H9 (cell line): ENCODE results near the gene CPNE8. TPM values are rescaled to one million over a fixed set of nuclear protein-coding genes. Genes with fewer than 3 reads are reported as not detected.

ENCODE experiments used
- DNase-seq: peaks from one replicate; pipeline ENCODE4 v3.0.0-alpha.2; 2017
- H2AFZ ChIP-seq: one replicate; pipeline ENCODE4 v1.6.1; 2013; ENCODE audit warnings: mild to moderate bottlenecking, low read length, control low read depth, moderate library complexity
- H2AK5ac ChIP-seq: 2 replicates; pipeline ENCODE4 v1.6.1; 2013; ENCODE audit warnings: low read length, control low read depth, mixed read lengths; ENCODE audit not compliant: insufficient read length
- H2BK120ac ChIP-seq: one replicate; pipeline ENCODE4 v1.6.1; 2013; ENCODE audit warnings: low read depth, mild to moderate bottlenecking, low read length, control low read depth, inconsistent platforms; ENCODE audit not compliant: poor library complexity, severe bottlenecking
- H2BK12ac ChIP-seq: 2 replicates; pipeline ENCODE4 v1.6.1; 2013; ENCODE audit warnings: low read length, control low read depth, mixed read lengths, low read depth; ENCODE audit not compliant: insufficient read length
- H2BK15ac ChIP-seq: 2 replicates; pipeline ENCODE4 v1.6.1; 2013; ENCODE audit warnings: low read depth, low read length, control low read depth
- H2BK20ac ChIP-seq: one replicate; pipeline ENCODE4 v1.6.1; 2013; ENCODE audit warnings: low read depth, mild to moderate bottlenecking, low read length, control low read depth, inconsistent platforms; ENCODE audit not compliant: poor library complexity, severe bottlenecking
- H2BK5ac ChIP-seq: 2 replicates; pipeline ENCODE4 v1.6.1; 2013; ENCODE audit warnings: low read length, control low read depth, mixed read lengths; ENCODE audit not compliant: insufficient read length
- H3K14ac ChIP-seq: 2 replicates; pipeline ENCODE4 v1.6.1; 2013; ENCODE audit warnings: low read length, control low read depth; ENCODE audit not compliant: insufficient read depth
- H3K18ac ChIP-seq: 2 replicates; pipeline ENCODE4 v1.6.1; 2013; ENCODE audit warnings: low read depth, mild to moderate bottlenecking, mixed read lengths, low read length, control low read depth; ENCODE audit not compliant: insufficient read length
- H3K23ac ChIP-seq: 2 replicates; pipeline ENCODE4 v1.6.1; 2013; ENCODE audit warnings: low read length, control low read depth, mixed read lengths, low read depth; ENCODE audit not compliant: insufficient read length
- H3K23me2 ChIP-seq: 2 replicates; pipeline ENCODE4 v1.6.1; 2013; ENCODE audit warnings: low read depth, mild to moderate bottlenecking, mixed read lengths, low read length, control low read depth; ENCODE audit not compliant: insufficient read length, poor library complexity, severe bottlenecking
- H3K27ac ChIP-seq: 2 replicates; pipeline ENCODE4 v1.5.1; 2013; ENCODE audit warnings: low read length, control low read depth, mixed read lengths, low read depth; ENCODE audit not compliant: insufficient read length
- H3K27me3 ChIP-seq: 2 replicates; pipeline ENCODE4 v1.6.1; 2013; ENCODE audit warnings: low read length, control low read depth, inconsistent platforms; ENCODE audit not compliant: insufficient read depth
- H3K4ac ChIP-seq: 2 replicates; pipeline ENCODE4 v1.6.1; 2013; ENCODE audit warnings: low read depth, mild to moderate bottlenecking, control low read depth, inconsistent platforms, low read length, moderate library complexity
- H3K4me1 ChIP-seq: 2 replicates; pipeline ENCODE4 v1.6.1; 2013; ENCODE audit warnings: low read length, control low read depth, inconsistent platforms; ENCODE audit not compliant: insufficient read depth
- H3K4me2 ChIP-seq: 2 replicates; pipeline ENCODE4 v1.6.1; 2013; ENCODE audit warnings: low read length, control low read depth, mixed read lengths; ENCODE audit not compliant: insufficient read length, insufficient read depth
- H3K56ac ChIP-seq: 2 replicates; pipeline ENCODE4 v1.6.1; 2013; ENCODE audit warnings: low read depth, mild to moderate bottlenecking, mixed read lengths, low read length, control low read depth; ENCODE audit not compliant: insufficient read length
- H3K79me1 ChIP-seq: 2 replicates; pipeline ENCODE4 v1.6.1; 2013; ENCODE audit warnings: low read depth, mild to moderate bottlenecking, moderate library complexity, low read length, control low read depth, inconsistent platforms; ENCODE audit not compliant: insufficient read depth, poor library complexity, severe bottlenecking
- H3K79me2 ChIP-seq: 2 replicates; pipeline ENCODE4 v1.6.1; 2013; ENCODE audit warnings: low read length, control low read depth, inconsistent platforms; ENCODE audit not compliant: insufficient read depth
- H3K9ac ChIP-seq: 2 replicates; pipeline ENCODE4 v1.6.1; 2013; ENCODE audit warnings: low read length, control low read depth, mixed read lengths; ENCODE audit not compliant: insufficient read length; ENCODE audit errors: extremely low read depth
- H3K9me3 ChIP-seq: one replicate; pipeline ENCODE4 v1.6.1; 2013; ENCODE audit warnings: low read depth, low read length, inconsistent platforms; ENCODE audit not compliant: control insufficient read depth
- H3T11ph ChIP-seq: one replicate; pipeline ENCODE4 v1.6.1; 2013; ENCODE audit warnings: mild to moderate bottlenecking, low read length, control low read depth, inconsistent platforms
- H4K20me1 ChIP-seq: one replicate; pipeline ENCODE4 v1.6.1; 2013; ENCODE audit not compliant: control insufficient read depth, insufficient read length, insufficient read depth
- H4K5ac ChIP-seq: 2 replicates; pipeline ENCODE4 v1.6.1; 2013; ENCODE audit warnings: low read depth, mild to moderate bottlenecking, mixed read lengths, low read length, control low read depth; ENCODE audit not compliant: insufficient read length
- H4K8ac ChIP-seq: replicated peaks from 2 replicates; pipeline ENCODE4 v1.6.1; 2013; ENCODE audit warnings: low read length, control low read depth, mixed read lengths, low read depth; ENCODE audit not compliant: insufficient read length
- H4K91ac ChIP-seq: 2 replicates; pipeline ENCODE4 v1.6.1; 2013; ENCODE audit warnings: low read depth, mild to moderate bottlenecking, moderate library complexity, mixed read lengths, low read length, control low read depth; ENCODE audit not compliant: insufficient read length
- H3K27ac Mint-ChIP-seq, 3 experiments: 2 replicates in 2 of 3; 3 replicates in 1 of 3; pipeline ENCODE4 v1.8.0; 2020 to 2021; ENCODE audit warnings: mixed read lengths in 3 of 3, mild to moderate bottlenecking in 1 of 3, moderate library complexity in 1 of 3
- H3K27me3 Mint-ChIP-seq: 2 replicates; pipeline ENCODE4 v1.8.0; 2021; ENCODE audit warnings: low read depth, mild to moderate bottlenecking, moderate library complexity, mixed read lengths
- H3K36me3 Mint-ChIP-seq, 3 experiments: 2 replicates in 2 of 3; 3 replicates in 1 of 3; pipeline ENCODE4 v1.8.0; 2020 to 2021; ENCODE audit warnings: low read depth in 3 of 3, mixed read lengths in 3 of 3; ENCODE audit not compliant: insufficient read depth in 1 of 3
- H3K4me1 Mint-ChIP-seq, 2 experiments: 2 replicates each; pipeline ENCODE4 v1.8.0; 2020; ENCODE audit warnings: mixed read lengths in 2 of 2
- H3K4me3 Mint-ChIP-seq, 2 experiments: 2 replicates in 1 of 2; 3 replicates in 1 of 2; pipeline ENCODE4 v1.8.0; 2020 to 2021; ENCODE audit warnings: mild to moderate bottlenecking in 2 of 2, mixed read lengths in 2 of 2, moderate library complexity in 1 of 2
- H3K9me3 Mint-ChIP-seq, 2 experiments: 2 replicates in 1 of 2; 3 replicates in 1 of 2; pipeline ENCODE4 v1.8.0; 2020; ENCODE audit warnings: mild to moderate bottlenecking in 2 of 2, mixed read lengths in 2 of 2, moderate library complexity in 1 of 2
- WGBS: extraction: QIAGEN DNeasy Blood & Tissue Kit; methylation state at CpG from one replicate; pipeline ENCODE4 v1.1.7; 2013; ENCODE audit warnings: missing lambda C conversion rate, low lambda C conversion rate, mixed read lengths; ENCODE audit not compliant: insufficient read length; ENCODE audit errors: extremely low coverage; 5-methylcytosine and 5-hydroxymethylcytosine counted together
- total RNA-seq: library from RNA; stranded (reverse); gene quantifications from 2 replicates; pipeline ENCODE4 v1.2.1, GENCODE V29; 2021
- TF ChIP-seq, protein P1 (sequence below): fragments of 200-600 bp; sonication (generic); conservative IDR thresholded peaks from 3 replicates; pipeline ENCODE4 v1.8.0; 2021; ENCODE audit warnings: antibody characterized with exemption, mild to moderate bottlenecking

Gene CPNE8
- total RNA-seq, 1 experiment from 2014 or later = 1.9 TPM

DNA sequence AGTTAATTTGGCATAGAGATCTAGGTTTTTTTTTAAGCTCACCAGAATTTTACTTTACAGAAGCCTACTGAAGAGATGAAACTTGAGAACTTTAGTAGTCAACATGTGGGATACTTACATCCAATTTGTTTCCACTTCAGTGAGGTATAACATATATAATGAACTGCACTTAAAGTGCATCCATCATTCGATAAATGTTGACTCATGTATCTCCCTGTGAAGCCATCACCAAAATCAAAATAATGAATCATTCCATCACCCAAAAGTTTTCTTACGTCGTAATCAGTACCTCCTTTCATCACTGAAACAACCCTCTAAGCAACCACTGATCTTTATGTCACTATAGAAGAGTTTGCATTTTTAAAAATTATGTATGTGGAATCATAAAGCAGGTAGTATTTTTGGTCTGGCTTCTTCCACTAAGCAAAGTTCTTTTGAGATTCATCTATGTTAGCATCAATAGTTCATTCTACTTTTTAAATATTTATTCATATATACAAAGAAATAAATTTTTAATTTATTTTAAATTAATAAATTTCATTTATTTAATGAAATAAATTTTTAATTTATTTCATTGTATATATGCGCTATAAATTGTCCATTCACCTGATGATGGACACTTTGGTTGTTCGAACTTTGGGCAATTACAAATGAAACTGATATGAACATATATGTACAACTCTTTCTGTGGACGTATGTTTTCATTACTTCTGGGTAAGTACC lies 2.0 kb upstream of the CPNE8 start:
- no peaks in the 10 kb centered on the region for H3K79me1 ChIP-seq
- TF ChIP-seq, protein P1, sequence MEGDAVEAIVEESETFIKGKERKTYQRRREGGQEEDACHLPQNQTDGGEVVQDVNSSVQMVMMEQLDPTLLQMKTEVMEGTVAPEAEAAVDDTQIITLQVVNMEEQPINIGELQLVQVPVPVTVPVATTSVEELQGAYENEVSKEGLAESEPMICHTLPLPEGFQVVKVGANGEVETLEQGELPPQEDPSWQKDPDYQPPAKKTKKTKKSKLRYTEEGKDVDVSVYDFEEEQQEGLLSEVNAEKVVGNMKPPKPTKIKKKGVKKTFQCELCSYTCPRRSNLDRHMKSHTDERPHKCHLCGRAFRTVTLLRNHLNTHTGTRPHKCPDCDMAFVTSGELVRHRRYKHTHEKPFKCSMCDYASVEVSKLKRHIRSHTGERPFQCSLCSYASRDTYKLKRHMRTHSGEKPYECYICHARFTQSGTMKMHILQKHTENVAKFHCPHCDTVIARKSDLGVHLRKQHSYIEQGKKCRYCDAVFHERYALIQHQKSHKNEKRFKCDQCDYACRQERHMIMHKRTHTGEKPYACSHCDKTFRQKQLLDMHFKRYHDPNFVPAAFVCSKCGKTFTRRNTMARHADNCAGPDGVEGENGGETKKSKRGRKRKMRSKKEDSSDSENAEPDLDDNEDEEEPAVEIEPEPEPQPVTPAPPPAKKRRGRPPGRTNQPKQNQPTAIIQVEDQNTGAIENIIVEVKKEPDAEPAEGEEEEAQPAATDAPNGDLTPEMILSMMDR = no peak
- Mint-ChIP-seq H3K4me3 (peak overlapping the region; percentile 85 to 95), H3K27ac (peak overlapping the region in 2 of 3 experiments; percentile 83 to 86; a peak in 4 of 7 replicates), H3K9me3 (no peaks in the 10 kb centered on the region; a peak in 2 of 5 replicates), H3K4me1 (peaks cover 20 to 22% of the 10 kb centered on the region in 2 experiments), H3K27me3 (peaks cover 16% of the 10 kb centered on the region), H3K36me3 (no peaks in the 10 kb centered on the region)
- H2AFZ ChIP-seq = no peak overlapping the region
- no peak overlapping the region for H2BK5ac ChIP-seq
- H3K14ac ChIP-seq = no peak overlapping the region
- H2BK20ac ChIP-seq = no peak overlapping the region
- no peak overlapping the region for H3K18ac ChIP-seq
- H2BK15ac ChIP-seq = no peak overlapping the region
- no peaks in the 10 kb centered on the region for H3K4me1 ChIP-seq
- H3K9ac ChIP-seq = no peak overlapping the region
- no peak overlapping the region for H4K8ac ChIP-seq
- no peak overlapping the region for H3K4me2 ChIP-seq
- H4K5ac ChIP-seq = no peak overlapping the region
- no peak overlapping the region for H2BK120ac ChIP-seq
- WGBS = no CpG with 5 or more reads among the region's 6 CpGs
- DNase-seq = no peak
- H2BK12ac ChIP-seq = no peak overlapping the region
- no peak overlapping the region for H3K56ac ChIP-seq
- H3K23me2 ChIP-seq = peaks cover 14% of the 10 kb centered on the region
- H3K23ac ChIP-seq = no peak overlapping the region
- H3K27ac ChIP-seq = no peak overlapping the region
- H3K79me2 ChIP-seq = no peaks in the 10 kb centered on the region
- H4K91ac ChIP-seq = no peak overlapping the region
- no peak overlapping the region for H3T11ph ChIP-seq
- H3K4ac ChIP-seq = no peak overlapping the region
- H3K27me3 ChIP-seq = no peaks in the 10 kb centered on the region
- H4K20me1 ChIP-seq = no peaks in the 10 kb centered on the region
- H2AK5ac ChIP-seq = no peak overlapping the region
- no peaks in the 10 kb centered on the region for H3K9me3 ChIP-seq
